Stimulated activated CD4-positive, alpha-beta T cell treated with anti-CD3 and anti-CD28 coated beads, Interleukin-1b, Interleukin-23, amount 100 ng/mL, for 24 hours (primary cell): ENCODE results near the gene ANKRD12.
"Not testable (repeated sequence)": the region's sequence is repeated elsewhere in the genome, so short reads cannot be mapped to it uniquely, and the experiment has no call there.

Experiments
- DNase-seq, 4 experiments: peaks; one replicate each; pipeline ENCODE4 v3.0.0-alpha.2; 2020; ENCODE audit warnings: low read depth in 4 of 4, low spot score in 1 of 4

Gene ANKRD12

DNA sequence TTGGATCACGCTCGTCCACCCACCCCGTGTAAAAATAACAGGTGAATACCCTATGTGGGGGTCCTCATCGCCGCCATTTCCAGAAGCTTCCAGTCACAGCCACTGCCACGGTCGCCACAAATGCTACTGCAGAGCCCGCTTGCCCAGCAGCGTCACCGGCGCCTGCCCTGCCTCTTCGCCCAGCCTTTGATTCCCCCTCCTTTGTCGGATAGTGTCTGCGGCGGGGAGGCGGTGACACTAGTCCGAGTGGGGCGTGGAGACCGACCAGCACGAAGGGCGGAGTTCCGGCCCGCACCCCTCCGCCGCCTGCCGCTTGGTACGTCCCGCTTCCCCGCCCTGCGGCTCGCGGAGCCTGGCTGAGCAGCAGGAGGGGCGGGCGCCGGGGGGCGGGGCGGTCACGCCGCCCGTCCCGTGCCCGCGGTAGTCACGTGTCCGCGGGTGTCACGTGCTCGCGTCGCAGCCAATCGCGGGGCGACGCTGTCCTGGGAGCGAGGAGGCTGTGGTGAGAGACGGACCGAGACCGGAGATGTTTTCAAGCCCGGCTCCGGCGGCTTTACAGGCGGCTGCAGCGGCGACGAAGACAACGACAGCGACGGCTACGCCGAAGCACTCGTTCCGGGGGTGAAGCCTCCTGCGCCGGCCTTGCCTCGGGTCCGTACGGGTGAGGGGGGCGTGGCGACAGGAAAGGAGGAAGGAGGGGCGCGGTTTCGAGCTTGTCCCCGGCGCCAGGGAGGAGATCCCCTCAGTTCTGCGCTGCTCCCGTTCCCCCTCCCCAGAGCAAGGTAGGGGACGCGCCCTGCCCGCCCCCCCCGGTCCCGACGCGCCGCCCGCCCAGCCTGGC lies at the start of gene ANKRD12:
Gene ANKRD12 (plus strand): TSS at position 467 of the 841 bp plus-strand sequence. CDS start 45,652 bp downstream, outside the sequence.
- DNase-seq: peak; percentile 85 to 97 (median 94)

GRCh38 chr18:9087144-9087543 lies 49.4 kb upstream of the ANKRD12 start:
- no peak for DNase-seq

DNA sequence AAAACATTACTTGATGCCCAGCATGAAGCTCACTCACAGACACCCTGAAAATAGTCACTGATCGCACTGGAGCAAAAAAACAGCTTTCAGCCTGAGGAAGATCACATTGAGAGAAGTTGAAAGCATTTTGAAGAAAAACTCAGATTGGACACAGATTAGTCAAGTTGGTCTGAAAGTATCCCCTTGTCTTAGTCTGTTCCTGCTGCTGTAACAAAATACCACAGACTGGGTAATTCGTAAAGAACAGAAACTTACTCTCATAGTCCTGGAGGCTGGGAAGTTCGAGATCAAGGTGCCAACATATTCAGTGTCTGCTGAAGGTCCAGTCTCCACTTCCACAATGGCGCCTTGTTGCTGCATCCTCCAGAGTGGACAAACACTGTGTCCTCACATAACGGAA lies 48.3 kb upstream of the ANKRD12 start:
- no peak for DNase-seq

DNA sequence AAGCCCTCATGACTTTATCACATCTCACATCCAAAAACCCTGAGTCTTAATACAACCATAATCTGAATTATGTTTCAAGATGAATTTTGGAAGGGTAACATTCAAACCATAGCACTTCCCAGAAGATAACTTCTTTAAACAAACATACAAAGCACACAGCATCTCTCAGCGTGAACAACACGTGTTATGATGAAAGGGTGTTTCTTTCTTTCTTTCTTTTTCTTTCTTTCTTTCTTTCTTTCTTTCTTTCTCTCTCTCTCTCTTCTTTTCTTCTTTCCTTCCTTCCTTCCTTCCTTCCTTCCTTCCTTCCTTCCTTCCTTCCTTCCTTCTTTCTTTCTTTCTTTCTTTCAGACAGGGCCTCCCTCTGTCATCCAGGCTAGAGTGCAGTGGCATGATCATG lies 47.9 kb upstream of the ANKRD12 start:
- DNase-seq: not testable (repeated sequence)

- DNase-seq: no peak
Observed at GRCh38 chr18:9090578-9090977, 46.0 kb upstream of the ANKRD12 start.

DNA sequence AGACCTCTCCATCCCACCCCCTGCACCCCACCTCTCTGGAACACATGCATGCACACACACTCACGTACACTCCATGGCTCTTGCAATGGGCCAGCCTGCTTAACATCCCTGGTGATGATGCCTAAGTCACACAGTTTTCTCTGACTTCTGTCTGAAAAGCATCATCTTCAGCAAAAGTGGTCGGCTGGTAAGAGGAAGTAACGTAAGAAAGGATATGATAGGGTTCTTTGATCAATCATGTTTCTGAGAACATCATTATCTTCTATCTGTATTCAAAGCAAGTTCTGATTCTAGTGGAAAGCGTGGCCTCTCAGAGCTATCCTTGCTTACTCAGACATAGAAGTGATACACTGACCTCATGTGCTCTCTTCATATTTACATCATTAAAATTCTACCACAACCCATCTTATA lies 45.5 kb upstream of the ANKRD12 start:
- no peak for DNase-seq

- no peak for DNase-seq
Observed at GRCh38 chr18:9092665-9093064, 43.9 kb upstream of the ANKRD12 start.

- not testable (repeated sequence) for DNase-seq
Observed at GRCh38 chr18:9093109-9093508, 43.5 kb upstream of the ANKRD12 start.

GRCh38 chr18:9094307-9095226 lies 42.0 kb upstream of the ANKRD12 start:
- peak in 1 of 4 experiments; percentile 50 for DNase-seq

GRCh38 chr18:9095297-9096006 lies 41.1 kb upstream of the ANKRD12 start:
- DNase-seq: peak in 1 of 4 experiments; percentile 37

DNA sequence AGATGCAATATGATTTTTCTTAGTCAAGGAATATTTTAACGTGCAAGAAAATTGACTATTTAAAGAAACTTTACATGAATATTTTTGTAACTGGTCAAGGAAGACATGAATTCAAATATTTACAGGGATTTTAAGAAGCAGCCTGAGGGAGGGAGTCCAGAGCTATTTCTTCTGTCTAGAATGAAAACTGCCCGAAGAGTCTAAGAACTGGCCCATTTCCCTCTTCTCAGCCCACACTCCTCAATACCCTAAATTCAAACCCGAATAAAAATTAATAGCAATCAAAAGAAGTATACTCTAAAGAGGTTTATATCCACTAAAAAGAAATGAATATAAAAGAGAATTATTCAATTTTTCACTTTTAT lies 40.6 kb upstream of the ANKRD12 start:
- DNase-seq: no peak

DNA sequence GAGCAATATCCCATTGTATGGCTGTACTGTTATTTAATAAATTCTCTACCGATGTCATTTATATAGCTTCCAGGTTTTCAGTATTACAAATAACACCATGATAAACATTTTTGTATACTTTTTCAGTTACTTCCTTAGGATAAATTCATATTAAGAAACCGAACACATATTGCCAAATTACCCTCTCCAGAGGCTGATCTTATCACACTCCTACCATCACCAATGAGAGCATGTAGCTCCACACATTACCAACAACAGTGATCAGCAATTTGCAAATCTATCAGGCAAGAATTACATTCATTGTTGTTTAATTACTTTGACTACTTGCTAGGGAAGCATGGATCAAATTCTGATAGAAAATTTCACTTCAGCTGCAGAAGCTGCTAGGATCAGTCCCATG lies 39.9 kb upstream of the ANKRD12 start:
- DNase-seq: no peak

- DNase-seq: no peak
Observed at GRCh38 chr18:9097349-9097748, 39.2 kb upstream of the ANKRD12 start.

DNA sequence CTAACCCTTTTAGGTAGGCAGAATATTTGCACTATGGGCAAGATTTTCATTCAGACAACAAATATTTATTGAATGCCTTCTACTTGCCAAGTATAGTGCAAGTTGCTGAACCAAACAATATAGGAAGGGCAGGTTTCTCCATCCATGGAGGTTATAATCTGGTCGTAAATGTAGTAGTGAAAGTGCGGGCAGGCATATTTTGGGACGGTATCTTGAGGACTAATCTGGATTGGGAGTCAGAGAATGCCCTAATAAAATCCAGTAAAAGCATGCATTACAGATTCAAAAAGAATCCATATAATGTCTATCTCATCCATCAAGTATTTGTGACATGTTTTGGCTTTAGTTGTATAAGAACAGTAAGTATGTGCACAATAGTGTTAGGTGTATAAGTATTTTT lies 35.8 kb upstream of the ANKRD12 start:
- no peak for DNase-seq

DNA sequence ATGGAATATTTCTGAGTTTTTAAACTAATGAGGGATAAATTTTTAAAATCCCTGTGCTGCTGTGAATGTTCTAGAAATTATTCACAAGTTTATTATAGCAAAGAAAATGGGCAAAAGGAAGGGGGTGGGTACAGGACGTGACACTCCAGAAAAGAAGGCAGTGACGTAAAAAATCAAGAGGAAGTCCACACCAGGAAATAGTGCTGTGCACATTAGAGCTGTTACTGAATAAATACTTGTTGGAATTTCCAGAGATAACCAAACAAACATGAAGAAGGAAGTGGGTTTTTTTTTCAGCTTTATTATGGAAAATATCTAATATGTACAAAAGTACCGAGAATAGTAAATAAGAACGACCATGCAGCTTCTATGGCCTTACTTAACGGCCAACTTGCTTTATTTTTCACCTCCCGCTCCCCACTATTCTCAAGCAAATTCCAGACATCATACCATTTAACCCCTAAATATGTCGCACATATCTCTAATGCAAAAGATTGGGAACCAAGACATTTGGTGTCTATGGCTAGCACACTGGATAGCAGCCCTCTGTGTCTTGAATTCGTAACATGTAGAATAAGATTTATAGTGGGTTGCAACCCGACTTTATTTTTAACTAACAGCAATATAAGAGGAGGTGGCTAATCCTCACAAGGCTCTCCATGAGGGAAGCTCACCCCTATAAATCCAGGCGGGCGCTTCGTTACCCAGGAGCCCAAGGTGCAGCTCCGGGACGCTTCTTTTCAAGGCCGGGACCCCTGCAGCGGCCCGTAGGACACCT lies 34.7 kb upstream of the ANKRD12 start:
- DNase-seq: no peak

GRCh38 chr18:9102508-9103375 lies 33.8 kb upstream of the ANKRD12 start, which contains the start of gene NDUFV2:
Gene NDUFV2 (plus strand): TSS chr18:9102699. CDS start chr18:9102744, 45 bp downstream.
- DNase-seq: peak; percentile 94 to 99 (median 96)

DNA sequence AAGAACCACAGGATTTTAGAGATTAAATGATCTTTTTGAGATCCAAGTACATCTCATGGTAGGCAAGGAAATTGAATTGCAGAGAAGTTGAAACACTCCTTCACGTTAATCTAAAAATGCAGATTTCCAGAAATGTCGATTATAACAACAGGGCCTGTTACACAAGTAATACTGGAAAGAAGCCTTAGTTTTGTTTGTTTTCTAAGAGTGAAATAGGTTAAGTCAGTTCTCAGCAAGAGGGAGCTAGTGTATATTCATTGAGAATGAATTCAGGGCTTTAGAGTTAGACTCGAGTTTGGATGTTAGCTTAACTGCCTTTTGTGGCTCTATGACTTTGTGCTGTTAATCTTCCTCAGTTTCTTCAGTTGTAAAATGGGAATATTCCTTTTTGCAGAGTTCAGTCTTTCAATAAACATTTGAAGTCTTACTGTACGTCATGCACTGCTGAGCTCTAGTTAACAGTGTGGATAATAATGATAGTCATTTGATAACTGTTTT lies 33.2 kb upstream of the ANKRD12 start:
- no peak for DNase-seq

- no peak for DNase-seq
Observed at GRCh38 chr18:9104244-9104901, 32.2 kb upstream of the ANKRD12 start.

GRCh38 chr18:9105420-9105819 lies 31.2 kb upstream of the ANKRD12 start:
- no peak for DNase-seq
